Measurements from ENCODE around the gene LRIG1. TPM values are rescaled to one million over a fixed set of nuclear protein-coding genes. Genes with fewer than 3 reads are reported as not detected.

Gene LRIG1
- polyA plus RNA-seq, 10 donors: 95.5 to 145 (median 124) TPM

- DNase-seq: no peak
Observed at GRCh38 chr3:66392512-66392911, 108.3 kb downstream of the LRIG1 start.

- DNase-seq: no peak
Observed at GRCh38 chr3:66390013-66390412, 110.8 kb downstream of the LRIG1 start.

GRCh38 chr3:66386925-66387650 is 113.7 kb downstream of the LRIG1 start:
- no peak for DNase-seq

GRCh38 chr3:66386011-66386924 is 114.6 kb downstream of the LRIG1 start:
- no peak for DNase-seq

GRCh38 chr3:66385066-66385465 is 115.8 kb downstream of the LRIG1 start:
- DNase-seq: no peak

GRCh38 chr3:66383998-66384745 is 116.7 kb downstream of the LRIG1 start:
- no peak for DNase-seq

GRCh38 chr3:66383023-66383422 is 117.8 kb downstream of the LRIG1 start:
- DNase-seq: no peak

- no peak for DNase-seq
Observed at GRCh38 chr3:66382142-66382541, 118.7 kb downstream of the LRIG1 start.

- peak; percentile 60 to 70 (median 62) for DNase-seq
Observed at GRCh38 chr3:66381626-66382025, 119.2 kb downstream of the LRIG1 start.

- DNase-seq: no peak
Observed at GRCh38 chr3:66380200-66380932, 120.5 kb downstream of the LRIG1 start.

GRCh38 chr3:66379565-66379964 is 121.3 kb downstream of the LRIG1 start:
- DNase-seq: no peak

GRCh38 chr3:66378256-66378655 is 122.6 kb downstream of the LRIG1 start:
- no peak for DNase-seq

GRCh38 chr3:66377800-66378199 is 123.0 kb downstream of the LRIG1 start:
- DNase-seq: no peak

GRCh38 chr3:66376568-66376967 is 124.3 kb downstream of the LRIG1 start:
- no peak for DNase-seq

GRCh38 chr3:66372681-66373350 is 128.0 kb downstream of the LRIG1 start:
- no peak for DNase-seq

GRCh38 chr3:66371432-66371831 is 129.4 kb downstream of the LRIG1 start:
- no peak for DNase-seq

GRCh38 chr3:66370179-66370578 is 130.6 kb downstream of the LRIG1 start:
- no peak for DNase-seq

GRCh38 chr3:66367979-66368378 is 132.8 kb downstream of the LRIG1 start:
- DNase-seq: no peak

GRCh38 chr3:66366747-66367146 is 134.1 kb downstream of the LRIG1 start:
- no peak for DNase-seq

GRCh38 chr3:66365080-66365479 is 135.7 kb downstream of the LRIG1 start:
- no peak for DNase-seq

- peak in 2 of 3 donors; percentile 34 to 71 for DNase-seq
Observed at GRCh38 chr3:66363148-66363547, 137.7 kb downstream of the LRIG1 start.
